ENCODE measurements around the gene NUTF2.

DNA sequence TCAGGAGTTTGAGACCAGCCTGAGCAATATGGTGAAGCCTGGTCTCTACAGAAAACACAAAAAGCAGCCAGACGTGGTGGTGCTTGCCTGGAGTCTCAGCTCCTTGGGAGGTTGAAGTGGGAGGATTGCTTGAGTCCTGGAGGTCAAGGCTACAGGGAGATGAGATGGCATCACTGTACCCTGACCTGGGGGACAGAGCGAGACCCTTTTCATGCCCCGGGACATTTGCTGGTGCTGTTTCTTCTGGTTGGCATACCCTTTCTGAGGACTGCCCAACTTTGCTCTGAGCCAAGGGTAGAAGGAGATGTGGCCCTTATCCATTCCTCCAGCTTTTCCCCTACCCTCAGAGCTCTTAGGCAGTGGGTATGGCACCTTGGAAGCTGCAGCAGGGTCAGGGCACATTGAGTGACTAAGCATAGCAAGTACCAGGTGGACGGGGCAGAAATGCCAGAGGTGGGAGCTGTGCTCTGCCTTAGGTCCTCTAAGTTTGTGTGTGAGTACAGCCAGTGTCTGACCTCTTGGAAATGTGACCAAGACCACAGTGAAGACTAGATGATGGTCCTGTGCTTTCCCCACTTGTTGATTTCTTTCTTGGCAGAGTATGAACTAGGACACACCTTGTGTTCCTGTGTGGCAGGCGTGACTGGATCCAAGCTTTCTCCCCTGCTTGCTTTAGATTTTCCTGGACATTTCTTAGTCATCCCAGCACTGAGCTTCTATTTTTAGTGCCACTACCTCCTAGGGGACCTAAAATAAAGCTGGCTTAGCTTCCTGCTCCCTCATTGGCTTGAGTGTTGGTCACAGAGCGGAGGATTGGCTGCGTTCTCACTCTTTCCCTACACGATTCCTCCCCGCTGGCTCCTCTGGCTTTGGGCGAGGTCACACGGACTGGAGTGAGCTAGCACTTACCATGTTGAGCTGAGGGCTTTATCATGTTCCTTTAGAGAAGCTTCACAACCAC lies 16.2 kb downstream of the NUTF2 start:
- TF ChIP-seq, protein P1, sequence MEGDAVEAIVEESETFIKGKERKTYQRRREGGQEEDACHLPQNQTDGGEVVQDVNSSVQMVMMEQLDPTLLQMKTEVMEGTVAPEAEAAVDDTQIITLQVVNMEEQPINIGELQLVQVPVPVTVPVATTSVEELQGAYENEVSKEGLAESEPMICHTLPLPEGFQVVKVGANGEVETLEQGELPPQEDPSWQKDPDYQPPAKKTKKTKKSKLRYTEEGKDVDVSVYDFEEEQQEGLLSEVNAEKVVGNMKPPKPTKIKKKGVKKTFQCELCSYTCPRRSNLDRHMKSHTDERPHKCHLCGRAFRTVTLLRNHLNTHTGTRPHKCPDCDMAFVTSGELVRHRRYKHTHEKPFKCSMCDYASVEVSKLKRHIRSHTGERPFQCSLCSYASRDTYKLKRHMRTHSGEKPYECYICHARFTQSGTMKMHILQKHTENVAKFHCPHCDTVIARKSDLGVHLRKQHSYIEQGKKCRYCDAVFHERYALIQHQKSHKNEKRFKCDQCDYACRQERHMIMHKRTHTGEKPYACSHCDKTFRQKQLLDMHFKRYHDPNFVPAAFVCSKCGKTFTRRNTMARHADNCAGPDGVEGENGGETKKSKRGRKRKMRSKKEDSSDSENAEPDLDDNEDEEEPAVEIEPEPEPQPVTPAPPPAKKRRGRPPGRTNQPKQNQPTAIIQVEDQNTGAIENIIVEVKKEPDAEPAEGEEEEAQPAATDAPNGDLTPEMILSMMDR (conservative IDR thresholded peaks at IDR 0.05; ENCODE audit: low read depth, low read length): no peak
- TF ChIP-seq, protein P2, sequence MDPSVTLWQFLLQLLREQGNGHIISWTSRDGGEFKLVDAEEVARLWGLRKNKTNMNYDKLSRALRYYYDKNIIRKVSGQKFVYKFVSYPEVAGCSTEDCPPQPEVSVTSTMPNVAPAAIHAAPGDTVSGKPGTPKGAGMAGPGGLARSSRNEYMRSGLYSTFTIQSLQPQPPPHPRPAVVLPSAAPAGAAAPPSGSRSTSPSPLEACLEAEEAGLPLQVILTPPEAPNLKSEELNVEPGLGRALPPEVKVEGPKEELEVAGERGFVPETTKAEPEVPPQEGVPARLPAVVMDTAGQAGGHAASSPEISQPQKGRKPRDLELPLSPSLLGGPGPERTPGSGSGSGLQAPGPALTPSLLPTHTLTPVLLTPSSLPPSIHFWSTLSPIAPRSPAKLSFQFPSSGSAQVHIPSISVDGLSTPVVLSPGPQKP (IDR thresholded peaks at IDR 0.05; ENCODE audit: borderline replicate concordance, low read depth, low read length): no peak
- TF ChIP-seq, protein P3, sequence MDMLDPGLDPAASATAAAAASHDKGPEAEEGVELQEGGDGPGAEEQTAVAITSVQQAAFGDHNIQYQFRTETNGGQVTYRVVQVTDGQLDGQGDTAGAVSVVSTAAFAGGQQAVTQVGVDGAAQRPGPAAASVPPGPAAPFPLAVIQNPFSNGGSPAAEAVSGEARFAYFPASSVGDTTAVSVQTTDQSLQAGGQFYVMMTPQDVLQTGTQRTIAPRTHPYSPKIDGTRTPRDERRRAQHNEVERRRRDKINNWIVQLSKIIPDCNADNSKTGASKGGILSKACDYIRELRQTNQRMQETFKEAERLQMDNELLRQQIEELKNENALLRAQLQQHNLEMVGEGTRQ (IDR thresholded peaks at IDR 0.05; ENCODE audit: low read depth, low read length): no peak
- TF ChIP-seq POLR2A (IDR thresholded peaks at IDR 0.05; ENCODE audit: low read depth, low read length) (no peak), NFE2L2 (IDR thresholded peaks at IDR 0.05; ENCODE audit: low read depth, low read length) (no peak), RAD21 (IDR thresholded peaks at IDR 0.05; ENCODE audit: low read length) (no peak), SMC3 (IDR thresholded peaks at IDR 0.05; ENCODE audit: low read depth, low read length) (no peak), MXI1 (IDR thresholded peaks at IDR 0.05; ENCODE audit: borderline replicate concordance, low read depth, low read length) (no peak)
